NCI-H2196 (cell line): Measurements from ENCODE around the gene FSTL1.

Experiments
- DNase-seq: peaks from one replicate; lab custom pipeline; 2025; ENCODE audit not compliant: unreplicated experiment; lab: John Stamatoyannopoulos, UW

The FSTL1 gene

DNA sequence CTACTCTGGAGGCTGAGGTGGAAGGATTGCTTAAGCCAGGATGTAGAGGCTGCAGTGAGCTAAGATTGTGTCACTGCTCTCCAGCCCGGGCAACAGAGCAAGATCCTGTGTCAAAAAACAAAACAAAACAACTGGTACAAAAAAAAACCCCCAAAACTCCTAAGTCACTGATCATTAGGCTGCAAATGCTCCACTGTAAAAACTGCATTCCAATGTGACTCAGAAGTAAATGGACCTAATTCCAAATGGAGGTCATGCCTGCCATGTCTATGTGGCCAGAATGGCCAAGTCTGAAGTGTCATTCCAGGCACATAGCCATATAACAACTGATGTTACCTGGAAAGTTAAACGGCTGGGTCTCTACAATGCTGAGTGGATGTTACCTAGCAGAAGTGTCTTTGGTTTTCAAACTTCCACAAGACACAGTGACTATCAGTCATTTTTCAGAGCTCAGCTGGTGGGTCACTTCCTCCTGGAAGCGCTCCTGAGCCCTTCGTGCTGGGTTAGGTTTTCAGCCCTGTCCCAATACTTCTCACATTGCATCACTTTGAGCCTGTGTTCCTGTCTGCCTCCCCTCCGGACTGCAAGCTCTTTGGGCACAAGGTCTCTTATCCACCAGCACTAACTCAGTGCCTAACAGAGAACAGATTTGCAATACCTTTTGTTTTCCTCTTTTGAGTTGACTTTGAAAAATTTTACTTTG is 10.6 kb downstream of the FSTL1 start:
- DNase-seq: no peak

DNA sequence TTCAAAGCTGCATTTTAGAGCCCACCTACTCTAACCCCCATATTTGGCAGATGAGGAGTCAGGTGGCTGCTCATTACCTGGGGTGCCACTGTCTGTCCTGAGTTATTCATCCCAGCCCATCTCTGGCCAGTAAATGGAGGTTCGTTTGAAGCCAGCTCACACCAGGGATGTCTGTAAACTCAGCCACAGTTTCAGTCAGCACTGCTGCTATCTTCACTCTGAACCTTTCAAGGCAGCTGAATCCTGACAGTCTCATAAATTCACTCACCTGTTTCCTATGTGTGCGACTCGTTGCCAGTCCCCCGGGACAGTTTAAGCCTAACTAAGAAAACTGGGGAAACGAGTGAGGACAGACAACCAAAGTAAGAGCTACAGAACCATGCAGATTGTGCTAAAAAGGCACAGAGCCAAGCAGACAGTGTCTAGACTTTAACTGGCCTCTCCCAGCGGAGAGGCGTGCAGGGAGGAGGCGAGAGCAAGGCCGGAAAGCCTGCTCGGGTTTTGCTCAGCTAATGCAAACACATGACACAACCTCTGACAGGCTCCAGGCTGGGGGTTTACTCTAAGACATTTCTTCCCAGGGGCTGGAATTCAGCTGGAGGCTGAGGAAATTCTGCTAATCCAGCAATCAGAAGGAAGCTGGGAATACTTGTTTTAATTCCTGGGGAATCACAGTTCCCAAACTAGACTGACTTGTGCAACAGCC is 12.0 kb downstream of the FSTL1 start:
- no peak for DNase-seq

DNA sequence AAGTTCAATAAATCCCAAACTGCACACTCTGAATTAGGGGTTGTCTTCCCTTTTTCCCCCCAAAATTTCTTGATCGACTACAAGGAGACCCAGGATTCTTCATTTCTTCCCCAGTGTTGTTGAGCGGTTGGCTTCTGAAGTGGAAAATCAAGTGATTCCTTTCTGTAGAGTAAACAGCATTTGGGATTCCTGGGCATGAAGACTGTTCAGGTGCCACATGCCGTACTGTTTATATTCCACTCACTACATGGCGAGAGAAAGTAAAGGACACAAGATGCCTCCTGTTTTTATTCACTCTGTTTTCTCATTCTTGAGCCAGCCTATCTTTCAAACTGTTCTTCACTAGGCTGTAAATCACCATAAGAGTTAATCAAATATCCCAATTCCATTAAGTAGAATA is 12.6 kb downstream of the FSTL1 start:
- DNase-seq: no peak

DNA sequence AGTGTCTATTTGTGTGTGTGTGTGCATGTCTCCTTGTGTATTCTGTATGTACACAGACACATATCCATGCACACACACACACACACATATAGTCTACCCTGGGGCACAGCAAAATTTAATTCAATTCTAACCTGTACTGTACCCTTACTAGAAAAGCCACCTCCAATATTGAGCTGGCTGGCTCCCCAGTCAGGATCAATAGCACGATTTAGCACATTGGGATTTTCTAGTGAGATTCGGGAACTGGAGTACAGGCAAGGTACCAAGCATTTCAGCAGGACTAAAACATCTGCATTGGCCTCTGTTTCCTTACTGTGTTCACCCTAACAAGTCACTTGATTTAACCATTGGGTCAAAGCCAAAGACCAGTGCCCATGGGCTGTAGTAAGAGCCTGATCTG is 13.2 kb downstream of the FSTL1 start:
- DNase-seq: no peak

DNA sequence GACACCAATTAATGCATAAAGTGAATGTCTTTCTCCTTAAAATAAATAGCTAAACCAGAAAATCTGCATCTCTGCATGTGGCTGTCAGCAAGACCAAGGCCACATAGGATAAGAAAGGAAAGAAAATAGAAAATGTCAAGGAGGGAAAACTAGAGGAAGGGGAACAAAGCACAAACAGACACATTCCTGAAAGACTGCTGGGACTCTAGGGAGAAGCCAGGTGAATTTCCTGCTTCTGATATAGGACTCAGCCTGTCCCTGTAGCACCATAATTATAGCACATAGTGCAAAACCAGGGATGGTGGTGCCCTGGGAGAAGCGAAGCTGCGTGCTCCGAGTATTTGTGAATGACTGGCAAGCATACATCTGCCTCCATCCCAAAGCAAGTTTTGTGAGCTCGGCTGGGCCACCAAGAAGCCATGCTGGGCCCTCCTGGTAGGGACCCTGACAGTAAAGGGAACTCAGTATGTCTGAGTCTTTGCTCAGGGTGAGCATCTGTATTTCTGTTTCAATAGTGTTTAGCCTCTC is 14.2 kb downstream of the FSTL1 start:
- no peak for DNase-seq

DNA sequence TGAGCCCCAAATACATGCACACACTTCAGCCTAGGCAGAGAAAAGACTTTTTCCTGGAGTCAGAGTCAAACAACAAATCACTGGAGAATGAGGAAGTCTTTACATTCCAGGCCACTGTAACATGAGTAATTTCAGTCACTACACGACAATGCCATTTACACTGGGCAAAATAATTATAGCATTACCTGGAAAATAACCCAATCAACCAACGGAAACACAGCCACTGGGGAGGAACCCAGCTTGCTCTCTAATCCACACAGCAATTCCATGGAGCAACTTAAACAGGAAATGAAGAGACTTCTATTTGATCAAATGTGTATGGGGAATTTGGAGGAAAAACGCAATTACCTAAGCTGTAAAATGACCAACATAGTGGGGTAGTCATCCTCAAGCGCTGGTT is 15.2 kb downstream of the FSTL1 start:
- DNase-seq: no peak

DNA sequence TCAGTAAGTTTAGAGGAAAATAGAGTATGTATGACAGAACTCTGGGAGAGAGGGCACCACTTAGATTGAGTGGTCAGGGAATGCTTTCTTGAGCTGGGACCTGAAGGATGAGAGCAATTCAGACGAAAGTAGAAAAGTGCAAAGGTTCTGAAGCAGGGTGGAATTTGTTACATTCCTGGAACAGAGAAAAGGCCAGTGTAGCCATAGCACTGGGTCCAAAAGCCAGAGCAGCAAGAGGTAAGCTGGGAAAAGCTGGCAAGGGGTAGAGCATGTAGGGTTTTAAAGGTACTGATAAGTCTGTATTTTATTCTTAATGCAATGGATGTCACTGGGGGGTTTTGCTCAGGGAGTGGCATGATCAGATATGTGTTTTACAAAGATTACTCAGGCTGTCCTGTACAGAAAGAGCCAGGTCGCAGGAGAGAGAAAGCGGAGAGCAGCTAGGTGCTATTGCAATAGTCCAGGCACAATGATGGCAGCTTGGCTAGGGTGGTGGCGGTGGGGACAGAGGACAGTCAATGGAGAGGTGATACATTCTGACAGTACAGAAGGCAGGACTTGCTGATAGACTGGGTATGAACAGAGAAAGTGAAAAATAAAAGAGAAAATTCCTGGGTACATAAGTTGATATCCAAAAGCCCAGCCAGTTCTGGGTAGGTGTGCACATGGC is 17.0 kb downstream of the FSTL1 start:
- no peak for DNase-seq

DNA sequence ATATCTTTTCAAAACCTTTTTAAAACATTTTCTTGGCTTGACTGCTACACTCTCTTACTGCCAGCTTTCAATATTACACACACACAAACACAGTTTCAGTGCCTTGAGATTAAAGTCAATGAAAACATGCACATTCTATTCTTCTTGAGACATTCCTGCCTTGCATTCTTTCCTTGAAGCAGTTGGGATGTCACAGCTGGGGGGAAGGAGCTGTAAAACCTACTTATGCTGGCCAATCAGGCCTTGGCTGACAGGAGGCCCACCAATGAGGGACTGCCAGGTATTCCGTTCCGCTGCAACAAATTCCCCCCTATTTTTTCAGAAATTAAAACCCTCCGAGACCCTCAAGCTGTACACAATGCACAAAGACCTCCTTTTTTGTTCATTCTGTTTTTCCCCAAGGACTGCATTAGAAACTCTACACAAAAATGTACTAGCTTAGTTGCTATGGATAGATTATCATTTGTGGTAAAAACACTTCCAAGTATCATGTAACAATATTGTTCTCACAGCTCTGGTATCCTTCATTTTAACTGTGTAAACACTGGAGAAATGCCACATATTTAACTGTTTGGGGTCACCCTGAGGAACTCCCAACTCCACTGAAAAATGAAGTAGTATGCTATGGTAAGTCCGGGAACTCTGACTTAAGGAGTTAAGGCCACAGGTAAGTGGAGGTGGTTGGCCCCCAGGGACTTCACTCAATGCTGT is 18.5 kb downstream of the FSTL1 start:
- no peak for DNase-seq

DNA sequence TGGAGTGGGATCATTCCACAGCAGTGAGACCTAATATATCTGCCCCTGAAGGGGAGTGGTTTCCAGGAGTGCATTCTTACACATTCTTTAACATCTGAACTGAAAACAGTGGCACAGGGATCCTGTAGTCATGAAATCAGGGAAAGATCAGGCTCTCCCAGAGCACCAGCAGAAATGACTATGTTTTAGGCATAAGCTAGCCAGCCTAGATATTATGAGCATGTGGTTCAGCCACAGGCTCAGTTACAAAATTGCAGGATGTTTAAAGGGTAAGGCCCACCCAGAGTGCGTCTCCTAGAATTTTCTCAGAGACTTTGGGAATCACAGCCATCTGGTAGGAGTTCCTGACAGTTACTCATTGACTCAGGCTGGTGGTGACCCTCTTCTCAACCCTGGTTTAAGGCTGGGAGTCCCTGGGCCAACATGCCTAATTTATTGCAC is 20.9 kb downstream of the FSTL1 start:
- DNase-seq: no peak

DNA sequence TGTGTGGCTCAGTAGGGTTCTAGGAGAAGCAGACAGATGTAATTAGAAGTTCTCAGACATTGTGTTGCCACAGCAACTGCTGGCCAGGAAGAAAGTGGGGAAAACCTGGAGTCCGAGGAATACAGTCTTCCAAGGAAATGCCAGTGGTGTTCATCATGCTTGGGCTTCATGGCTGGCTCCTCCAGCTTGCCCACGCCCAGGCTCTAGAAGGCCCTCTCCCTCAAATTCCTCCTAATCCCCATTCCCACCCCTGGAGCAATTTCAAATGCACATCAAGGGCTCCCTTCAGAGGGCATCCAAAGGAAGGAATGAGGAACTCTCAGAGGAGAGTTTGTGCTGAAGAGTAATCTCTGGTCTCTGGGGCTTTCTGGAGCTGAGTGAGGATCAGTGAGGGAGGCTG is 21.9 kb downstream of the FSTL1 start:
- no peak for DNase-seq

DNA sequence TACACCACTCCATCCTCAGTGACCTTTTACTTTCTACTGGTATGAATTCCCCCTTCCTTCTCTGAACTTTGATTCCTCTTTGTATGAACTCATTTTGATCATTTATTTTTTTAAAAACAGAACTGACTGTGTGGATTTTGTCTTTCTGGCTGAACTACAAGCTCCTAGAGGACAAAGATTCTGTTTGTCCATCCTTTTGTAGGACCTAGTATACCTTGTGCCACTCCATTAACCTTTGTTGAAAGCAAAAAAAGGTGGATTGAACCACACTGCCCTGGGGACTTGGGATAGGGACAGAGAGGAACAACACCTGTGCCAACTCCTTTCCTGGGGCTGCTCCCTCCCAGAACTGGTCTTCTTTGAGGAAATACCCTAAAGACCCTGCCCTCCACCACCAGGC is 23.6 kb downstream of the FSTL1 start:
- DNase-seq: no peak

DNA sequence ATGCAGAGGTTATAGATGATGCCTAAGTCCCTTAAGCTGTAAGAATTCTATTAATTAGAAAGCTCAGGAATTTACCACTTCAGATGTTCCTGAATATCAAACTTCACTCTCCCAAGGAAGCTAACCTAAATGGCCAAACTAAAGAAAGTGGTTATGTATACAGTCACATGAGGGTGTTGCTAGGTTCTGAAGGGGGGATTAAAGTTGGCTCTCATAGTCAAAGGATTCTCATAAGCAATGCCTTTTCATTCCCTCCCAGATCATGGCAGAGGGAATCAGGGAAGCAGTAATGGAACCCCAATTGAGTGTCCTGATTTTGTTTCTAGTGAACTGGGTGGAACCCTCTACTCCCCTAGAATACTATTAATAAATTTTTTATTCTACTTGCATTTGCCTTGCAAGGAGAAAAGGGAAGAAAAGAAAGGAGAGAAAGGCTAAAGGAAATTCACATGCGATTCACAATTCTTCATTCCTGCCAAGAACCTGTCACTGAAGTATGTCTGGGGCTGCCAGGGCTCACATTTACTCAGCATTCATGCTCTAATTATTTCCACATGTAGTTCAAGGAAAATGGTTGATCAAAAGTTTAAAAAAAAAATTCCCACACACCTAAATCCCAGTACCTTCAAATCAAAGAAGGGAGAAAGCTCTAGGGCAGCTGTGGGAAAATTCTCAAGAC is 25.1 kb downstream of the FSTL1 start:
- DNase-seq: no peak

DNA sequence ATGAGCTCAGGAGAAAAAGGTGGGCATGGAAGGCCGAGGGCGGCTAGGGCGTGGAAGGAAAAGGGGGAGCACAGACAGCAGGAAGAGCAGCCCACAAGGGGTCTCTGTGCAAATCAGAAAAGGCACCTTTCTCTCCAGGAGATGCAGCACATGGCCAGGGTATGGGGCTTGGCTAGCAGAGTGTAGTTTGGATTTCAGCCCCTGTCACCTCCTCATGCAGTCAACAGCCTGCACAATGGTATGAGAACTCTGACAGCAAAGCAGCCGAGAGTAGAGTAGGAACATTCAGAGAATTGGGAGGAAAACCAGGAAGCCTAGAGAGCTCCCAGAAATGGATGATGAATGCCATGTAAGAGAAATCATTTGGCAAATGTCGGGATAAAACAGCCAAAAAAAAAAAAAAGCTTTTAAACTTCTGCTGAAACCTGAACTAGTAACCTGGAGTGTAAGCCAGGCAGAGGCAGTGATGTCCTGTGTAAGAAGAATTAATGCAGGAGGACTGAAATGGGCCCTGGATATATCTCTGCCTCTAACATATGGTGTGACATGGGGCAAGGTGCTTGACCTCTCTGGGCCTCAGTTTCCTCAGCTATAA is 25.7 kb downstream of the FSTL1 start:
- no peak for DNase-seq

DNA sequence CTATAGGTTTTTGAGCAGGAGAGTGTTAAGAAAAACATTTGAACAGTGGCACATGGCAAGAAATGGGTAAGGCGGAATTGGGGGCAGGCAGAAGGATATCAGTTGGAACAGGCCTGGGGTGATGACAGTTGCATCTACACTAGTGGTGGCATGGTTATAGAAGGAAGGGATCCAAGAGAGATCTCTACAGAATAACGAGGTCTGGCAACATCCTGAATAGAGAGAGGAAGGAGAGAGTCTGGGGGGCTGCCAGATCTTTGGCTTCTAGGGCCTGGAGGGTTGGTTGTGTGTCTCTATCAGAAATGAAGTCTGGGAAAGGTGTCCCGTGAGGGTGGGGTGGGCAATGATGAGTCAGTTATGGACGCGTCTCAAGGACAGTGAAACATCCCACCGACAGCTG is 26.3 kb downstream of the FSTL1 start:
- DNase-seq: no peak

DNA sequence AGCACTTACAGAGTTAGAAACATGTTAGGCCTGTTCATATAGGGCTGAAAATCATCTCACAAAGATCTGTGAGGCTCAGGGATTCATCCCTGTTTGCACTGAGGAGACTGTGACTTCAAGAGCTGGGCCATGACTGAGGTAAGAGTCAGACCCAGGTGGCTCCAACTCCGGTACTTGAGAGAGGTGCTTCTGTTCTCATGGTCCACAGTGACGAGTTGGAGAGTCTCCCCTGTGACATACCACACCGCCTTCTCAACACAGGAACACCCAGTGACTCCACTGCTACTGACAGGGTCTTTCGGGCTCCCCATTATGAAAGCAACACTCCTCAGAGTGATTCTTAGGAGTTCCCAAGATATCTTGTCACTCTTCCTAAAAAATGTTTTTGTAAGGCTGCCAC is 27.4 kb downstream of the FSTL1 start:
- DNase-seq: no peak

DNA sequence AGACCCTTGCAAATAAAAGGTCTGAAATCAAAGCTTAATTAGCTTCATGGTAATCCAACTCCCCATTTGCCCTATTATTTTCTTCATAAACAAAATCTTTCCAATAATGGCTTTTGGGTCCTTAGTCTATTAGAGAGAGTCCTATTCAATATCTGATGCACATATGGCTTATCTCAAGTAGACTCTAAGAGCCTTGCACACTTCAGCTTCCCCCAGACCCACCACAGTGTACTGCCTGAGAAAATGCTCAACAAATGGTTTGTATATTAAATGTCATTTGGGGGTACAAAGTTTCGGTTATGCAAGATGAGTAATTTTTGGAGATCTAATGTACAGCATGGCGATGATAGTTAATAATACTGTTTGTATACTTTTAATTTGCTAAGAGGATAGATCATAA is 28.9 kb downstream of the FSTL1 start:
- DNase-seq: no peak

DNA sequence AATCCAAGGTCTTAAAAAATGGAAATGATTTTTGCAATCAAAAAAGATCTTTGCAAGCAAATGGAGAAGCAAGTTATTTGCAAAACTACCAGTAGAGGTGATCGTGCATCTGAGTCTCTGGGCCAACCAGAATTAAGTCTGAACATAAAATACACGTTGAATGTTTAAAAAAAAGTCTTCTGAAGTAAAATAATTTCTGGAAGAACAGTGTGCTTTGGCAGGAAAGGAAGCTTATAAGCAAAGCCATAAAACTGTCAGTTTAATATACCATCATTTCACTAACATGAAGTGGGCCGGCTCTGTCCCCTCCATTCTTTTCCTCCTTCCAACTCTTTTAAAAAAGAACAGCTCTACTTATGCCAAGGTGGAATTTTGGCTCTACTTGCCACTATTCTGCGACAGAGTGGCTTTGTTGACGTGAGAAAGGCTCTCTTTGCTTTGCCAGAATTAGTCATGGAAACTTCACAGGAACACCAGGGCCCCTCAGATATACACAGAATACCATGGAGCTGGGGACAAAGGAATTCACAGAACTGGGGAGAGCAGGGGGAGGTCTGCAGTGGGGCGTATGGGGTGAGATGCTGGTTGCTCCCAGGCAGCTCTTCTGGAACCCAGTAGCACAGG is 29.8 kb downstream of the FSTL1 start:
- no peak for DNase-seq

DNA sequence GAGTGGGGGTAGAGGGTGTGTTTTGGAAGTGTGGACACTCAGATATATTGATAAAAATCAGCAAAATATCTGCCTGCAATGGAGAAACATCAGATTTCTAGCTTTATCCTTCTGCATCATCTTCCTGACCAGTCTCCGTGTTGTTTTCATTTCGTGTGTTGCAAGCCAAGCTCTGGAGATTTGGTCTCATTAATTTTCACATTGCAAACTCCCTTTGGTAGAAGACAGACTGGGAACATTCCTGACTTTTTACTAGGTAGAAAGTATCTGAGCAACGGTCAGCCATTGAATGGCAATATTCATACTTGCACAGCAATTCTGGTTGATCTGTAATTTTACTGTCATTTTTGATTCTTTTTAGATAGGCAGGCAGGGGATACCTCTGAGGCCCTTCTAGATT is 30.4 kb downstream of the FSTL1 start:
- no peak for DNase-seq

DNA sequence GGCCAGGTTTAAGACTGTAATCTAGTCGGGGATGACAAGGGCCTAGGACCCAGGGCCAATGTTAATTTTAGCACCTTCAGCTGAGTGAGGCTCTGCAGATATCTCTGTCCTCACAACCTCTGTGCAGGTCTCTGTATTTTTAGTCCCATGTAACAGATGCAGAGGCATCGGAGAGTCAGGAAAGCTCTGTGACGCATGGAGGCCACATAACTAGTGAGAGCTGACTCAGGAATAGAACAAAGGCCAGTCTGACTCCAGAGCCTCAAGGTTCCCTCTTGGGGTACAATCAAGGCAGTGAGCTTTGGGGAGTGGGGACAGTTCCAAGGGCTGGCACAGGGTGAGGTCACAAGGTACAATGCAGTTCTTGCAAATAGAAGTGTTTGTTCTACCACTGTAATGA is 31.0 kb downstream of the FSTL1 start:
- DNase-seq: no peak

DNA sequence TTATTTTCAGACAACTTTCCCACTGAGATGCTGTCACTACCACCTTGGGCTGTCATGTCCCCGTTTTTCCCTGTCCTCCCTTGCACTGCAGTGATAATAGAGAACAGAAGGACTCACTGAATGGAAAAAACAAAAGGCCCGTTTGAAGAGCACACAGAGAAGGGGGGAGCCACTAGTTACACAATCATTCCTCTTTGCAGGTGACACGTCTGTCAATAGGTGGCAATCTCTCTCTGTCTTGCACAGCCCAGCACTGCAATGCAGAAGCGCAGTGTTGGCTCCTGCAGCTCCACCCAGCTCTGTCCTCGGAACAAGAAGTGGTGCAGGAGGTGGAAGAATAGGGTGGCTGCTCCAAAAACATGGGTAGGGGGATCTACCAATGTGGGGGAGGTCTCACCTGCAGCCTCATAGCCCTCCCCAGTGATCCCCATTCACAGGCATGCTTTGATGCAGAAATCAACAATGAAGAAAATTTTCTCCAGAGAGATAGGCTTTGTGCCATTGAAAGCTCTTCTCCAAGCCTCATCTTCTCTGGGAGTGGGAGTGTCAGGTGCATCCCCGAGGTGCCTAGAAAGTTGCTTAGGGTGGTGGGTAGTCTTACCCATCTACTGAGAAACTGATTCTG is 31.8 kb downstream of the FSTL1 start:
- peak; percentile 73 for DNase-seq
